ENCODE results near the gene EPHB2. TPM values are rescaled to one million over a fixed set of nuclear protein-coding genes. Genes with fewer than 3 reads are reported as not detected.

EPHB2 gene
- total and polyA plus RNA-seq, 2 donors (not counting 1 experiment from before 2014, with no cell fraction given), result 0.07 to 0.39 TPM

DNA sequence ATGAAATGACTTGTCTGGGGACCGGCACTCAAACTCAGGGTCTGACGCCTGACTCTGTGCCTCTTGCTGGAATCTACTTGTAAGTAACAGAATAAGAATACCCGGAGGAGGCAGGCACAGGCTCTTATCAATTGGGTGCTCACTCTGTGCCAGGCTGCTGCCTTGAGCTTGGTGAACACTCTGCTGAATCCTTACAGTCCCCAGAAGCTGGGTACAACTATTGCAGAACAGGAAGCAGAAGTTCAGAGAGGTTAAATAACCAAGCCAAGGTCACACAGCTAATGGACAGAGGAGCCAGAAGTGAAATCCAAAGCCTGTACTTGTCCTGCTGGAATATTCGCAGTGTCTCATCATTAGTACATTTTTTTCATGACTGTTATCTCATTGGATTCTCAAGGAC is 86.0 kb downstream of the EPHB2 start:
- Histone ChIP-seq H3K4me1 (ENCODE audit: control insufficient read depth in 2 of 2, insufficient read depth in 2 of 2, low read length in 2 of 2) (no peaks in the 10 kb centered on the region), H3K4me3 (ENCODE audit: control extremely low read depth in 1 of 5, extremely low read depth in 1 of 5, insufficient read depth in 1 of 5, low read depth in 2 of 5, low read length in 4 of 5) (no peak overlapping the region), H3K9ac (ENCODE audit: low read length) (no peak overlapping the region), H3K27ac (ENCODE audit: low read length in 2 of 2) (no peak overlapping the region), H3K79me2 (ENCODE audit: control insufficient read depth, insufficient read depth, low read length) (no peaks in the 10 kb centered on the region), H4K20me1 (ENCODE audit: control insufficient read depth, insufficient read depth, low read length, poor library complexity, severe bottlenecking) (no peaks in the 10 kb centered on the region), H3K9me3 (ENCODE audit: control extremely low read depth in 1 of 3, control insufficient read depth in 2 of 3, insufficient read depth in 1 of 3, low read length in 2 of 3) (no peaks in the 10 kb centered on the region), H3K4me2 (replicated peaks; ENCODE audit: low read depth, low read length, poor library complexity, severe bottlenecking) (no peak overlapping the region), H3K27me3 (replicated peaks in 1 of 4; ENCODE audit: control extremely low read depth in 1 of 4, control insufficient read depth in 3 of 4, insufficient read depth in 4 of 4, low read length in 3 of 4) (no peaks in the 10 kb centered on the region), H3K36me3 (replicated peaks in 1 of 2; ENCODE audit: control extremely low read depth in 1 of 2, control insufficient read depth in 1 of 2, extremely low read depth in 1 of 2, insufficient read depth in 2 of 2, low read length in 1 of 2) (no peaks in the 10 kb centered on the region), H2AFZ (ENCODE audit: insufficient read depth, low read depth, low read length, poor library complexity, severe bottlenecking) (no peak overlapping the region)
- Mint-ChIP-seq H3K27me3 (no peaks in the 10 kb centered on the region), H3K4me1 (no peaks in the 10 kb centered on the region), H3K27ac (no peak overlapping the region), H3K4me3 (no peak overlapping the region), H3K9me3 (ENCODE audit: insufficient read depth) (no peaks in the 10 kb centered on the region)
- ChIA-PET POLR2A (no interaction called here), CTCF (no interaction called here)
- DNase-seq (no peak), ATAC-seq (ENCODE audit: low read depth) (no peak)
- 100% methylated on average over 3 of the region's 4 CpGs for WGBS (ENCODE audit: insufficient coverage)
- TF ChIP-seq, protein P1, sequence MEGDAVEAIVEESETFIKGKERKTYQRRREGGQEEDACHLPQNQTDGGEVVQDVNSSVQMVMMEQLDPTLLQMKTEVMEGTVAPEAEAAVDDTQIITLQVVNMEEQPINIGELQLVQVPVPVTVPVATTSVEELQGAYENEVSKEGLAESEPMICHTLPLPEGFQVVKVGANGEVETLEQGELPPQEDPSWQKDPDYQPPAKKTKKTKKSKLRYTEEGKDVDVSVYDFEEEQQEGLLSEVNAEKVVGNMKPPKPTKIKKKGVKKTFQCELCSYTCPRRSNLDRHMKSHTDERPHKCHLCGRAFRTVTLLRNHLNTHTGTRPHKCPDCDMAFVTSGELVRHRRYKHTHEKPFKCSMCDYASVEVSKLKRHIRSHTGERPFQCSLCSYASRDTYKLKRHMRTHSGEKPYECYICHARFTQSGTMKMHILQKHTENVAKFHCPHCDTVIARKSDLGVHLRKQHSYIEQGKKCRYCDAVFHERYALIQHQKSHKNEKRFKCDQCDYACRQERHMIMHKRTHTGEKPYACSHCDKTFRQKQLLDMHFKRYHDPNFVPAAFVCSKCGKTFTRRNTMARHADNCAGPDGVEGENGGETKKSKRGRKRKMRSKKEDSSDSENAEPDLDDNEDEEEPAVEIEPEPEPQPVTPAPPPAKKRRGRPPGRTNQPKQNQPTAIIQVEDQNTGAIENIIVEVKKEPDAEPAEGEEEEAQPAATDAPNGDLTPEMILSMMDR (IDR thresholded peaks at IDR 0.05), result no peak
- no peak for TF ChIP-seq EZH2 (IDR thresholded peaks at IDR 0.05; ENCODE audit: borderline replicate concordance, insufficient read depth, low read depth, low read length, poor library complexity, severe bottlenecking)
- intact Hi-C loops (cut with micrococcal nuclease), result no loop called here

DNA sequence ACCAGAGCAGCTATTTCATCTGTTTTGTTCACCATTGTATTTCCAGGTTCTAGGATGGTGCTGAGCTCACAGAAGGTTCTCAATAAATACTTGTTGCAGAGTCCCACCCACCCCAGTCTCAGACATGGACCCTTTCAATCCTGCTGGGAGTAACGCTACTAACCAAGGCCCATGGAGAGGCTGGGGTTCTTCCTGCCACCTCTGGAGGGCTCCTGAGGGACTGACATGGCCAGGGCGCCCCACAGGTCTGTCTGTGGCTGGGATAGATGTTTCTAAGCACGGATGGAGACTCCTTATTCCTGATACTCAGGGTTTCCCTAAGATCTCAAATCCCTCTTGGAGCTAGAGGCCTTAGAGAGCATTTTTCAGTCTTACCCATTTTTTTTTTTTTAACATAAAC is 87.4 kb downstream of the EPHB2 start:
- no peak overlapping the region for H3K4me3 ChIP-seq (ENCODE audit: control extremely low read depth in 1 of 5, extremely low read depth in 1 of 5, insufficient read depth in 1 of 5, low read depth in 2 of 5, low read length in 4 of 5)
- Mint-ChIP-seq H3K4me1 (no peaks in the 10 kb centered on the region), H3K4me3 (no peak overlapping the region), H3K27me3 (no peaks in the 10 kb centered on the region), H3K9me3 (ENCODE audit: insufficient read depth) (no peaks in the 10 kb centered on the region), H3K27ac (no peak overlapping the region)
- DNase-seq (no peak), ATAC-seq (ENCODE audit: low read depth) (no peak)
- intact Hi-C loops (cut with micrococcal nuclease), result no loop called here
- CTCF ChIA-PET, result no interaction called here
- no peaks in the 10 kb centered on the region for H3K79me2 ChIP-seq (ENCODE audit: control insufficient read depth, insufficient read depth, low read length)
- no peak overlapping the region for H3K9ac ChIP-seq (ENCODE audit: low read length)
- no peaks in the 10 kb centered on the region for H3K36me3 ChIP-seq (replicated peaks in 1 of 2; ENCODE audit: control extremely low read depth in 1 of 2, control insufficient read depth in 1 of 2, extremely low read depth in 1 of 2, insufficient read depth in 2 of 2, low read length in 1 of 2)
- H3K9me3 ChIP-seq (ENCODE audit: control extremely low read depth in 1 of 3, control insufficient read depth in 2 of 3, insufficient read depth in 1 of 3, low read length in 2 of 3), result no peaks in the 10 kb centered on the region
- no peaks in the 10 kb centered on the region for H4K20me1 ChIP-seq (ENCODE audit: control insufficient read depth, insufficient read depth, low read length, poor library complexity, severe bottlenecking)
- POLR2A ChIA-PET, result no interaction called here
- no peak for TF ChIP-seq EZH2 (IDR thresholded peaks at IDR 0.05; ENCODE audit: borderline replicate concordance, insufficient read depth, low read depth, low read length, poor library complexity, severe bottlenecking)
- TF ChIP-seq, protein P1 (IDR thresholded peaks at IDR 0.05), result no peak
- H2AFZ ChIP-seq (ENCODE audit: insufficient read depth, low read depth, low read length, poor library complexity, severe bottlenecking), result no peak overlapping the region
- no peaks in the 10 kb centered on the region for H3K27me3 ChIP-seq (replicated peaks in 1 of 4; ENCODE audit: control extremely low read depth in 1 of 4, control insufficient read depth in 3 of 4, insufficient read depth in 4 of 4, low read length in 3 of 4)
- H3K4me2 ChIP-seq (replicated peaks; ENCODE audit: low read depth, low read length, poor library complexity, severe bottlenecking), result no peak overlapping the region
- H3K27ac ChIP-seq (ENCODE audit: low read length in 2 of 2), result no peak overlapping the region
- 71% methylated on average over 1 of the region's 3 CpGs for WGBS (ENCODE audit: insufficient coverage)
- H3K4me1 ChIP-seq (ENCODE audit: control insufficient read depth in 2 of 2, insufficient read depth in 2 of 2, low read length in 2 of 2), result no peaks in the 10 kb centered on the region

All from B cell (primary cell).